ENCODE results near the gene ZNF672. TPM values are rescaled to one million over a fixed set of nuclear protein-coding genes. Genes with fewer than 3 reads are reported as not detected.
"Not testable (repeated sequence)": the region's sequence is repeated elsewhere in the genome, so short reads cannot be mapped to it uniquely, and the experiment has no call there.

ZNF672 gene
- total RNA-seq = 45.5 TPM
- long read RNA-seq, transcript ZNF672-201 (4 exons, 2,989 nt) = major isoform, 57 of 85 reads
- long read RNA-seq, partial matches to known transcripts = 1 of 85 reads
- long read RNA-seq, other reads (novel, unspliced or antisense) = 24 of 85 reads

DNA sequence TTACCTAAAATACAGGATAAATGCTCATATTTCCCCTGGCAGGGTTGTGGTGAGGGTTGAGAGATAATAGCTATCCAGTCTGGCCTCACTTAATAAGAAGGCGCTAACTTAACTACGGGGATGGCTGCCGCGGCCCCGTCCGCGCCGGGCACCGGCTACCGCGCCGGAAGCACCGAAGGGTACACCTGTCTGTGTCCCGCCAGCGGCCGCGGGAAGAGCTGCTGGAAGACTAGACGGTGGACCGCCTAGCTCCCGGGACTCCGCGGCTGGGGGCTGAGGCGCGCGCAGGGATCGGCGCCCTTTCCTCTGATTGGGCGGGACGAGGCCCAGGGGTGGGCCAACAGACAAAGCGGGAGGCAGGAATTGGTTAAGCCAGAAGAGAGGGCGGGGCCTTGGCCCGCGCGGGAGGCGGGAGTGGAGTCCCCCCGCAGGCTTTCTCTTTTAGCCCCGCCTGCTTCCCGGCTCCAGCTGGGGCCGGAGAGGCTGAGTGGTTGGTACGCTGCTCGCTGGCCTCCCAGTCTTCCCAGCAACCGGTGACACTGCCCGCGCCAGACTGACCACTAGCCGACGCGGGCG lies at the start of gene ZNF672:
Gene ZNF672, plus strand, starts transcription at position 444 of the 576 bp plus-strand sequence. CDS start 9,051 bp downstream, outside the sequence.
- peak; percentile 99 for DNase-seq
- peak; percentile 90 for ATAC-seq
- intact Hi-C loops (cut with micrococcal nuclease) = no loop called here

GRCh38 chr1:248788327-248788726 lies 49.7 kb upstream of the ZNF672 start:
- intact Hi-C loops (cut with micrococcal nuclease) = no loop called here
- ATAC-seq (no peak), DNase-seq (no peak)

DNA sequence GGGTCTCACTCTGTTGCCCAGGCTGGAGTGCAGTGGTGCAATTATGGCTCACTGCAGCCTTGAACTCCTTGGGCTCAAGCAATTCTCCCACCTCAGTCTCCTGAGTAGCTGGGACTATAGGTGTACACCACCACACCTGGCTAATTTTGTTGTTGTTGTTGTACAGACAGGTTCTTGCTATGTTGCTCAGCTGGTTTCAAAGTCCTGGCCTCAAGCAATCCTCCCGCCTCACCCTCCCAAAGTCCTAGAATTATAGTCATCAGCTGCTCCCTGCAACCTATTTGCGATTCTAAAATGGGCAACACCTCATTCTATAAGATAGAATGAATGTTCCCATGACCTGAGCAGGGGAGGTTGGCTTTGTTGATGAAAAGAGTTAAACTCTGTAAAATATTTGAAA lies 48.7 kb upstream of the ZNF672 start:
- intact Hi-C loops (cut with micrococcal nuclease); ATAC-seq; DNase-seq: not testable (repeated sequence)

DNA sequence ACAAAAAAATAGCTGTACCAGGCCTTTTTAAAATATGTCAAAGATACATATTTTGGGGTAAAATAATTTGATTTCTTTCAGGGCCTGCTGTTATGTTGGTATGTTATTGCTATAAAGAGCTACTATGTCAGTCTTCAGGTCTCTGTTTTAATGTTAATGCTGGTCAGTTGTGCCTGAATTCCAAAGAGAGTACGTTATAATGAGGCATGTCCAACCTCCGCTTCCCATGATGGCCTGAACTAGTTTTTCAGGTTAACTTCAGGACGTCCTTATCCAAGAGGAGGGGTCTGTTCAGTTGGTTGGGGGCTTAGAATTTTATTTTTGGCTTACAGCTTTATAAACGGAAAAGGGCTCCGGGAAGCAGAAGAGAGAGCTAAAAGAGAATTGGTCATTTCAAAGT lies 47.6 kb upstream of the ZNF672 start:
- DNase-seq (no peak), ATAC-seq (no peak)
- intact Hi-C loops (cut with micrococcal nuclease) = no loop called here

DNA sequence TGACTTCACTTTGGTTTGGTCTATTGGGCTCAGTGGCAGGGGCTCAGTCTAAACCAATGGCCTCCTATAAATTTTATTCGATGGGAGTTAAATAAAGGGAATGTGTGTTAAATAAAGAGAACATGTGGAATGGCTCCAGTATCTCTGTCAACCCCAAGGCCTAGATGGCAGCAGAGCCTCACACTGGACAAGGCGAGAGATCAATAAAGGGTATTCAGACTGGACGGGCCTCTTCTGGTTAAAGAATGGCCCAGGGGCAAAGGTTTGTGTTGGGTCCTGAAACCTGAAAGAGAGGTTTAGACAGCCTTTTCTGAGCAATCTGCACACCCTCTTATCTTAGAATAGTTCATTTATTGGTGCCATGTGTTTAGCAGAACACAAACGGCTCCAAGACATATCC lies 47.0 kb upstream of the ZNF672 start:
- DNase-seq = no peak
- intact Hi-C loops (cut with micrococcal nuclease) = no loop called here
- ATAC-seq = no peak

GRCh38 chr1:248792342-248792741 lies 45.7 kb upstream of the ZNF672 start:
- intact Hi-C loops (cut with micrococcal nuclease) = no loop called here
- ATAC-seq = no peak
- no peak for DNase-seq

DNA sequence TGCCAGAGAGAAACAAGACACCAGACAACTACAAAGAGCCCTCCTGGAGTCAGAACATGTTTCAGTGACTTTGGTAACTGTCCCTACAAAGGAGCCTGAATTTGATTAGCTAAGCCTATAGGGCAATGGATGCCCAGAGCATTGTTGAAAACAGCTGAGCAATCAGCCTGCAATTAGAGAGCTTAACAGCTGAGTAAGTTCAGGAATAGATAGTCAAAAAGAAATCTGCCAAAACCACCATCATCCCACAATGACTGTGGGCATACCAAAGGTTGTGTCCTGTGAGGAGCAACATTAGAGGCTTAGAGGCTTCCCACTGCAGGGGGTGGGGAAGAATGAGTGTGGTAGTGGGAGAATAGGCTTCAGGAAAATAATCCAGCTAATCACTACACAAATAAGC lies 44.4 kb upstream of the ZNF672 start:
- no peak for ATAC-seq
- intact Hi-C loops (cut with micrococcal nuclease) = no loop called here
- no peak for DNase-seq

GRCh38 chr1:248794663-248795062 lies 43.4 kb upstream of the ZNF672 start:
- ATAC-seq; intact Hi-C loops (cut with micrococcal nuclease); DNase-seq: not testable (repeated sequence)

- no peak for DNase-seq
- no peak for ATAC-seq
- intact Hi-C loops (cut with micrococcal nuclease) = no loop called here
These were observed 39.2 kb upstream of the ZNF672 start for GRCh38 chr1:248798791-248799190.

GRCh38 chr1:248800459-248800858 lies 37.6 kb upstream of the ZNF672 start:
- DNase-seq = no peak
- ATAC-seq = no peak
- intact Hi-C loops (cut with micrococcal nuclease) = no loop called here

DNA sequence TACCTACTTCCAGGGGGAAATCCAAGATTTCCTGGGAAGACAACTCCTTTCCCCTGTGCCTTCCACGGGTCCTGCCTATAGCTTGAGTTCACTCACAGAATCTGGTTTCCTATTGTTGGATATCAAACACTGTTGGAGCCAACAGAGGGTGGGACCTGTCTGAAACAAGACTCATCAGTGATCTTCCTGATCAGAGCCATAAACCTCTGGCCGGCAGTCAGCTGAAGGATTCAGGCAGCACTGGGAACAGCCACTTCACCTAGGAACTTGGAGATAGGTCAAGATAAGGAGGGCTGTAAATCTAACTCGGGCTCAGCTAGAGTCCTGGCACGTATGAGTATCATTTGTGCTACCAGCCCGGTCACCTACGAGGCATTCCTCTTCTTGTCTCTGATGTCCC lies 35.6 kb upstream of the ZNF672 start:
- DNase-seq (no peak), ATAC-seq (no peak)
- intact Hi-C loops (cut with micrococcal nuclease) = no loop called here

- intact Hi-C loops (cut with micrococcal nuclease); ATAC-seq: not testable (repeated sequence)
These were observed 34.5 kb upstream of the ZNF672 start for GRCh38 chr1:248803501-248803900.

DNA sequence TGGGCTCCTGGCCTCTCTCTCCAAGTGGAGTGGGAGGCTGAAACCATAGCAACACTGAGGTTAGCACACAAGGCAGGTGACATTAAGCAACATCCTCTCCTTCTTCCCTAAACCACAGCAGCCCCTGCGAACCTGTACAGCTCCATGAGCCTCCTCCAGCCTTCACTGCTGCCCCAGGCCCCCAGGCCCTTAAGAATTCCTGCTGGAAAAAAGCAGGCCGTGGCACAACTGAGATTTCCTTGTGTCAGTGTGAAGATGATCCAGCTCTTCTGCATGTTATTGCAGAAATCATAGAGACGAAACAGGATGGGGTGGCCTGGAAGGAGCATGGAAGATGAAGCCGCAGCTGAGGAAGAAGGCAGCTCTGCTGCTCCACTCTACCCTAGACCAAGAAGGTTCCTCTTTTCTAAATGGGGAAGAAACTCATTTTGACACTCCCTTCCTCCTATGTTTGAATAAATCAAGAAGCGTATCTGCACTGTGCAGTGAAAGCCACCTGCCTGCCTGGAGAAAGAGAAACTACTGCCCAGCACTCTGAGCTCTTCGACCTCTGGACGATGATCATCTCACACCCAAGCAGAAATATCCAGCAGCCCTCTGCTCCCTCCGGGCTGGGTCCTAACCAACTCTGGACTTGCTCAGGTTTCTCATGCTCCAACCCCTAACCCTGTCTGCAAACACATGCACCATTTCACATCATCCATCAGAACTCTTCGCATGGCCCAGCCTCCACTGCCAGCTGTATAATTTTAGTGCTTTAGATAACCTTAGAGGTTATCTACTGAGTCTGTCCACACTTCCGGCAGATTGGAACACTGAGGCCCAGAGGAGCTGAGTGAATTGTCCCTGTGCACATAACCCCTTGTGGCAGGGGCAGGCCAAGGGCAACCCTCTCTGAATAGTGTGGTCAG lies 33.0 kb upstream of the ZNF672 start:
- intact Hi-C loops (cut with micrococcal nuclease) = loop anchor here (5.0 kb wide), 1 partner anchor 183 kb away; no protein-coding TSS in a partner anchor
- DNase-seq (no peak), ATAC-seq (peak; percentile 74)

More at GRCh38 chr1:248803501-248803900, 34.5 kb upstream of the ZNF672 start:
- not testable (repeated sequence) for DNase-seq

DNA sequence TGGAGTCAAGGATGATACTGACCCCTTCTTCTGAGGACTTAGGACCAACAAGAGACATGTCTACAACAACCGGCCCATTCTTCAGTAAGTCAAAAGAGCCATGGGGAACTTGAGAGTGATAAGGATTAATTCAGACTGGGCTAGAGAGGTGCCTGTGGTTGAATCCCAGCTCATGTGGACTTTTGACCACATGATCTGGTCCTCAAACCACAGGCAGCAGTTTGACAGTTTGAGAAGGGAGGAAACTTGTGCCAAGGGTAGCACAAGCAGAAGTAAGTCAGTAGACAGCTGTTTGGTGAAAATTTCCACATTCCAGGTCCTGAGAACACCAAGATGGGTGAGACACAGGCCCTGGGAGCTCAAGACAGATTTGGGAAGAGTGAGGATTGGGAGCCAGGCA lies 32.1 kb upstream of the ZNF672 start:
- ATAC-seq (peak; percentile 41), DNase-seq (no peak)
- intact Hi-C loops (cut with micrococcal nuclease) = loop anchor here (5.0 kb wide), 1 partner anchor 184 kb away; no protein-coding TSS in a partner anchor

DNA sequence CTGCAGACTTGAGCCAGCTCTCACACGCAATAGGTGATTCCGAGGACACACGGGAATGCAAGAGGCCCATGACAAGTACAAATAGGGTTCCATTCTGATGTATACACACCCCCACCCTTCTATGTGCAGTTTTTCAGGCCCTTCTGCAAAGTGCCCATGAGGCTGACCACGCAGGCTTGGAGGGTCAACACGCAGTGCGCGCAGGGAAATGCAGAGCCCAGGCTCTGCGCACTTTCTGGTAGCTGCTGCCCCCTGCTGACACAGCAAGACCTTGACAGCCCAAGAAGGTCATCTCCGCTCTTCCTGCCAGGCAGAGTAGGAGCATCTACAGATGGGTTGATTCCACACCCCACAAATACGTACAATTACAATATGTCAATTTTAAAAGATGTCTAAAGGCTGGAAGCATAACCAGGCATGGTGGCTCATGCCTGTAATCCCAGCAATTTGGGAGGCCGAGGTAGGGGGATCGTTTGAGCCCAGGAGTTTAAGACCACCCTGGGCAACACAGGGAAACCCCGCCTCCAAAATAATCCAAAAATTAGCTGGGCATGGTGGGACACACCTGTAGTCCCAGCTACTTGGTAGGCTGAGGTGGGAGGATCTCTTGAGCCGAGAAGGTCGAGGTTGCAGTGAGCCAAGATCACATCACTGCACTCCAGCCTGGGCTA lies 30.8 kb upstream of the ZNF672 start:
- DNase-seq = peak; percentile 69
- ATAC-seq = peak; percentile 70
- intact Hi-C loops (cut with micrococcal nuclease) = loop anchor here (5.0 kb wide), 1 partner anchor 185 kb away; no protein-coding TSS in a partner anchor

DNA sequence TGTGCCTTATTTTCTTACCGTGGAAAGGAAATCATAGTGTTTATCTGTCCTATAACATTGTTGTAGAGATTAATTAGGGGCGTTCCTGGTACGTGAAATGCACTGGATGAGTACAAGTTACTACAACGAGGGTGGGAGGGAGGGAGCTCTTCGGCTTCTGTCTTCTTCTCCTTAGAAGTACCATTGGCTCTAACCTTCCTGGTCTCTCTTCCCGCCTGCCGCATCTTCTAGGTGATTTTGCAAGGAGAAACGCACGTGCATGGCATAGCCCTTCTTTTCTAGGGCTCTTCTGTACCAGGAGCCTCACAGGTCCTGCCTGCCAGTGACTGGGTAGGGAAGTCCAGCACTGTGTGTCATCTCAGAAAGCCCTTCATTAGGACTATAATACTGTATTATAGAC lies 29.1 kb upstream of the ZNF672 start:
- no peak for ATAC-seq
- intact Hi-C loops (cut with micrococcal nuclease) = loop anchor here (5.0 kb wide), 1 partner anchor 187 kb away; no protein-coding TSS in a partner anchor
- DNase-seq = no peak

DNA sequence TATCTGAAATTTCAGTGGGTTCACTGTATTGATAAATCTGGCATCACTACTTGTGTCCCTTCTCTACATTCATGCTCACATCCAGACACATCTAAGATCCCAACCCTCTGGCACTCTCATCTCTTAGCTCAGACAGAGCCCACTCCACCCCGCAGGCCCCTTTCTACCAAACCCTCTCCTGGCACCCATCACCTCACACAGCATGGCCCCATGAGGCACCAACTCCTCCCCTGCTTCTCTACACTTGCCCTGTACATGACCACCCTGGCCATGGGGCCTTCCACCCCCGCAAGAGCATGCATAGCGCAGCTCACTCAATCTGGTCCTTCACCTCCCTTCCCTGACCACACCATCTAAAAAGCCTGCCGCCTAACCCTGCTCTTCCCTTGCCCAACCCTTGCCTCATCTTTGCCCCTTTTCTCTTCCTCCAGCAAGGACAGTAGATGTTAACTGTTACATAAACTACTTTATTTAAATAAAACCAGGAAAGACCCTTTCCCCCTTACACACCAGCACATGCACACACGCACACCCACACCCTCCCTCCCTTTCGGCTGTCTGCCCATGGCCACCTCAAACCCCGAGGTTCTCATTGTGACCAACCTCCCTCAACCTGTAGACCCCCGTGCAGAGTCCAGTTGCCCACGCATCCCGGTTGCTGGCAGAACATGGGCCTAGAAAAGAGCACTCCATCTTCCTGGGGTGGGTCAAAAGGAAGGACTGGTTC lies 27.9 kb upstream of the ZNF672 start:
- no peak for DNase-seq
- intact Hi-C loops (cut with micrococcal nuclease) = loop anchor here (5.0 kb wide), 1 partner anchor 188 kb away; no protein-coding TSS in a partner anchor
- ATAC-seq = no peak

DNA sequence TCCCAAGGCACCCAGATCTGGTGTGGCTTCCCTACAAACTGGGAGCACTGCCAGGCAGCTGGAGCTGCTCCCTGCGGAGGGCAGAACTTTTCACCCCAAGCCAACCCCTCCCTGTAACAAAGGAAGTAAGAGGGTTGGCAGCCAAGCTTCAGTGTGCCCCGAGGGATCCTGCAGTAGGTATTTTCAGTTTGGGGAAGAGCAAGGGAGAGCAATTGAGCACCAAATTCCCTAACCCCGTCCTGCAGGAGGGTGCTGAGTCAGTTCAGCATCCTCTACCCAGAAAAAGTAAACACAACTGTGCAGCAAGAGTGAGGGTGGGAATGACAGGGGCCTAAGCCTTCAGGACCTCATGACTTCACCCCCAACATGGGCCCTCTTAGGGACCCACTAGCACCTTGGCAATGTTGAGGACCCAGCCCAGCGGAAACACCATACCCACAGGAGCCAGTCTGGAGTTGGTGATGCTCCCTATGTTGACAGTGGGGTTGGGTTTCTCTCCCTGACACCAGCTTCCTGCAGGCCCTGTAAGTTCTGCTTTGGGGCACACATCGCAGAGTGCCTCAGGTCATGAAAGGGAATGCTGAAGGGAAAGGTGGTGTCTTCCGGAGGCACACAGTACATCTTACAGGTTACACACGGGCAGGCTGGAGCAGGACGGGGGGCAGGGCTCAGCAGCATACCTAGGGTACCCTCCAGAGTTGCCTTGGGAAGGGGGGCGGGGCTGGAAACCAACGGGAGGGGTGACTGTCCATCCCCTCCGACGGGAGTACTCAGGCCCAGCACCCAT lies 27.1 kb upstream of the ZNF672 start:
- peak; percentile 69 for ATAC-seq
- intact Hi-C loops (cut with micrococcal nuclease) = no loop called here

More for the DNA sequence above, 27.1 kb upstream of the ZNF672 start:
- DNase-seq = peak; percentile 77

Measured in left ventricle myocardium superior (tissue), 1 donor.